Esophagus squamous epithelium (tissue), 5 donors: ENCODE data around the gene SLC45A2. TPM values are rescaled to one million over a fixed set of nuclear protein-coding genes. Genes with fewer than 3 reads are reported as not detected.
"Not testable (repeated sequence)": the region's sequence is repeated elsewhere in the genome, so short reads cannot be mapped to it uniquely, and the experiment has no call there.

Experiments used
- DNase-seq: peaks from one replicate; lab custom pipeline; 2025; lab: John Stamatoyannopoulos, UW
- H3K27ac ChIP-seq, 4 donors: fragments of 200-600 bp; sonication (generic); one replicate each; pipeline ENCODE4 v1.5.1; 2016 to 2019; ENCODE audit warnings: mild to moderate bottlenecking in 1 of 4
- H3K27me3 ChIP-seq, 4 donors: fragments of 200-600 bp; sonication (generic); 1 replicate in 3 of 4; 2 replicates in 1 of 4; pipeline versions ENCODE4 v1.5.1 to v1.6.0; 2017 to 2021; ENCODE audit warnings: antibody characterized with exemption in 1 of 4
- H3K36me3 ChIP-seq, 3 donors: fragments of 200-600 bp; sonication (generic); one replicate each; pipeline ENCODE4 v1.5.1; 2016 to 2019
- H3K4me1 ChIP-seq, 3 donors: fragments of 200-600 bp; sonication (generic); one replicate each; pipeline ENCODE4 v1.5.1; 2017 to 2019
- H3K4me3 ChIP-seq, 4 donors: fragments of 200-600 bp; sonication (generic); 1 replicate in 3 of 4; 2 replicates in 1 of 4; pipeline ENCODE4 v1.5.1; 2016 to 2019; ENCODE audit warnings: mild to moderate bottlenecking in 2 of 4, moderate library complexity in 1 of 4
- H3K9me3 ChIP-seq, 3 donors: fragments of 200-600 bp; sonication (generic); one replicate each; pipeline ENCODE4 v1.5.1; 2016 to 2019
- CTCF ChIP-seq, 6 experiments: fragments of 450-650 bp in 4 of 6; fragments of 200-600 bp in 2 of 6; sonication (generic) in 2 of 6; IDR thresholded peaks; one replicate each; pipeline ENCODE4 v1.5.1; 2016 to 2019; ENCODE audit warnings: antibody characterized with exemption in 6 of 6, mild to moderate bottlenecking in 4 of 6, moderate library complexity in 4 of 6
- POLR2A ChIP-seq, 4 donors: fragments of 450-650 bp; IDR thresholded peaks; one replicate each; pipeline ENCODE4 v1.6.1; 2017; ENCODE audit warnings: antibody characterized with exemption in 4 of 4, mild to moderate bottlenecking in 4 of 4, moderate library complexity in 3 of 4
- WGBS, 2 donors: methylation state at CpG; one replicate each; pipeline ENCODE4 v1.1.5; 2018; 5-methylcytosine and 5-hydroxymethylcytosine counted together
- intact Hi-C: fragments of 100-400 bp; cut with DNase I; formaldehyde crosslinking; loops from one replicate; pipeline ENCODE4 v1.15.0; 2022
- small RNA-seq, 4 donors: library from RNA; depleted of rRNA; stranded (forward); fragments of <200 nt; gene quantifications; one replicate each; pipeline ENCODE3, GENCODE V24; 2016
- total RNA-seq, 4 donors: library from RNA; depleted of rRNA; stranded (reverse); fragments of >200 nt; gene quantifications; one replicate each; pipeline ENCODE4 v1.1.0, GENCODE V29; 2016
- donor health status: DM: yes; HTN: yes; CAD: no.

SLC45A2 gene
- total RNA-seq, 4 donors from 2014 or later: 0.19 TPM; not detected in 3

GRCh38 chr5:33921002-33921401 is 63.5 kb downstream of the SLC45A2 start:
- intact Hi-C loops: loop anchor here (10.0 kb wide), 1 partner anchor 326 kb away; no protein-coding TSS in a partner anchor
- Histone ChIP-seq H3K9me3 (no peaks in the 10 kb centered on the region), H3K36me3 (no peaks in the 10 kb centered on the region), H3K4me3 (no peak overlapping the region), H3K4me1 (no peaks in the 10 kb centered on the region), H3K27me3 (peaks cover 0 to 21% (median 0%) of the 10 kb centered on the region in 4 donors), H3K27ac (no peak overlapping the region)
- TF ChIP-seq CTCF (IDR thresholded peaks at IDR 0.05) (no peak), POLR2A (IDR thresholded peaks at IDR 0.05) (no peak)
- 82 to 100% methylated on average over 1 of the region's 1 CpG for WGBS, 2 donors
- DNase-seq: no peak

GRCh38 chr5:33914844-33915243 is 69.6 kb downstream of the SLC45A2 start:
- H3K4me3 ChIP-seq, H3K4me1 ChIP-seq, H3K27ac ChIP-seq, H3K36me3 ChIP-seq, intact Hi-C loops, H3K9me3 ChIP-seq, DNase-seq, H3K27me3 ChIP-seq: not testable (repeated sequence)
- WGBS, 2 donors: 90 to 94% methylated on average over 3 of the region's 3 CpGs

GRCh38 chr5:33906248-33906647 is 78.2 kb downstream of the SLC45A2 start:
- H3K4me1 ChIP-seq, intact Hi-C loops, H3K27me3 ChIP-seq, H3K4me3 ChIP-seq, H3K36me3 ChIP-seq, DNase-seq, H3K27ac ChIP-seq: not testable (repeated sequence)
- 73 to 79% methylated on average over 7 of the region's 7 CpGs for WGBS, 2 donors
- H3K9me3 ChIP-seq: peaks cover 0 to 31% (median 13%) of the 10 kb centered on the region in 3 donors

DNA sequence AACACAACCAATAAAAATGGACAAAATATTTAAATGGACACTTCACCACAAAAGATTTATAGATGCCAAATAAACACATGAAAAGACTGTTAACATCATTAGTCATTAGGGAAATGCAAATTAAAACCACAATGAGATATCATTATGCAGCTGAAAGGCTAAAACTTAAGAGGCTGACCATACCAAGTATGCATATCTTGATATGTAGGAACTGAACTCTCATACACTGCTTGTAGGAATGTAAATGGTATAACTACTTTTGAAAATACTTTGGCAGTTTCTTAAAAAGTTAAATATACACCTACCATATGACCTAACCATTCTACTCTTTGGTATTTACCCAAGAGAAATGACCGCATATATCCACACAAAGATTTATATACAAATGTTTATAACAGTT is 79.1 kb downstream of the SLC45A2 start:
- no peak overlapping the region for H3K4me3 ChIP-seq
- TF ChIP-seq CTCF (IDR thresholded peaks at IDR 0.05) (no peak), POLR2A (IDR thresholded peaks at IDR 0.05) (no peak)

GRCh38 chr5:33903118-33903517 is 81.4 kb downstream of the SLC45A2 start:
- H3K27ac ChIP-seq: no peak overlapping the region
- 68% methylated on average over 2 of the region's 2 CpGs; no CpG with 5 or more reads in 1 of the 2 donors for WGBS, 2 donors
- no peak for TF ChIP-seq POLR2A (IDR thresholded peaks at IDR 0.05)
- TF ChIP-seq CTCF (IDR thresholded peaks at IDR 0.05): no peak
- H3K4me1 ChIP-seq: no peaks in the 10 kb centered on the region
- H3K9me3 ChIP-seq: peaks cover 0 to 31% (median 13%) of the 10 kb centered on the region in 3 donors
- intact Hi-C loops: no loop called here
- H3K27me3 ChIP-seq: no peaks in the 10 kb centered on the region
- no peaks in the 10 kb centered on the region for H3K36me3 ChIP-seq
- no peak overlapping the region for H3K4me3 ChIP-seq
- no peak for DNase-seq

More for the DNA sequence above, 79.1 kb downstream of the SLC45A2 start:
- Histone ChIP-seq H3K27me3 (no peaks in the 10 kb centered on the region), H3K9me3 (peaks cover 0 to 31% (median 13%) of the 10 kb centered on the region in 3 donors), H3K27ac (no peak overlapping the region), H3K36me3 (no peaks in the 10 kb centered on the region), H3K4me1 (no peaks in the 10 kb centered on the region)
- WGBS, 2 donors: 67 to 95% methylated on average over 1 of the region's 1 CpG
- DNase-seq: no peak
- intact Hi-C loops: no loop called here

DNA sequence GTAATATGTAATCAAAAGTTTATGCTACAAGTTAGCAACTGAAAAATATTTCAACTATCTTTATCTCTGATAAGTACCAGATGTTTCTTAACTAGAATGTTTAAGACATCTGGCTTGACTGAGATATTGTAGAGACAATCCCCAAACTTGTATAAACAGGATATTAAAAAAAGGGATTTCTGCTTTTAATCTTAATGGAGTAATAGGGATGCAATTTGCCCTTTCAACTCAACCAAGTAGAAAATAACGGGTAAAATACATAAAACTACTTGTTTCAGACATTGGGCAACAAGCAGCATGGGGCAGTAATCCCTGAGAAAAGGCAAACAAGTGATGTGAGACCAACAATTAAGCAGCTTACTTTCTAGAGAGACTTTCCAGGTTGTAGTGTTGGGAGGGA is 83.3 kb downstream of the SLC45A2 start:
- H3K36me3 ChIP-seq: no peaks in the 10 kb centered on the region
- H3K27me3 ChIP-seq: no peaks in the 10 kb centered on the region
- intact Hi-C loops: no loop called here
- 30 to 32% methylated on average over 1 of the region's 1 CpG for WGBS, 2 donors
- TF ChIP-seq CTCF (IDR thresholded peaks at IDR 0.05): no peak
- no peak for TF ChIP-seq POLR2A (IDR thresholded peaks at IDR 0.05)
- H3K9me3 ChIP-seq: peaks cover 0 to 14% (median 0%) of the 10 kb centered on the region in 3 donors
- no peak for DNase-seq
- no peaks in the 10 kb centered on the region for H3K4me1 ChIP-seq
- H3K4me3 ChIP-seq: no peak overlapping the region
- no peak overlapping the region for H3K27ac ChIP-seq

Small RNA genes within 50 kb of the gene (small RNA-seq; reads per million reads assigned to genes)
- 0 reads per million in 4 donors for gene AC139783.1

Other genes starting within 250 kb of the SLC45A2 start
- 1 to 10 TPM in 1 of 4 donors, under 1 TPM in 2, not detected in 1; 0.73 to 1.3 (median 0.76) TPM for gene ADAMTS12, start 92.7 kb downstream of the SLC45A2 start, total RNA-seq
- gene RXFP3, start 48.3 kb downstream of the SLC45A2 start, total RNA-seq: not detected
- 10 to 100 TPM in 3 of 4 donors, 1 to 10 TPM in 1; 5.4 to 21.5 (median 15.5) TPM for gene AMACR, start 23.4 kb upstream of the SLC45A2 start, total RNA-seq
- 1 to 10 TPM in 3 of 4 donors, under 1 TPM in 1; 0.53 to 5.1 (median 1.6) TPM for gene C1QTNF3, start 58.5 kb upstream of the SLC45A2 start, total RNA-seq